Kasumi-1 (cell line): Measurements from ENCODE around the gene SUFU.
"Not testable (repeated sequence)": the region's sequence is repeated elsewhere in the genome, so short reads cannot be mapped to it uniquely, and the experiment has no call there.

Source experiments
- DNase-seq, 2 experiments: peaks; one replicate each; lab custom pipeline; 2025; lab: John Stamatoyannopoulos, UW

Gene SUFU

DNA sequence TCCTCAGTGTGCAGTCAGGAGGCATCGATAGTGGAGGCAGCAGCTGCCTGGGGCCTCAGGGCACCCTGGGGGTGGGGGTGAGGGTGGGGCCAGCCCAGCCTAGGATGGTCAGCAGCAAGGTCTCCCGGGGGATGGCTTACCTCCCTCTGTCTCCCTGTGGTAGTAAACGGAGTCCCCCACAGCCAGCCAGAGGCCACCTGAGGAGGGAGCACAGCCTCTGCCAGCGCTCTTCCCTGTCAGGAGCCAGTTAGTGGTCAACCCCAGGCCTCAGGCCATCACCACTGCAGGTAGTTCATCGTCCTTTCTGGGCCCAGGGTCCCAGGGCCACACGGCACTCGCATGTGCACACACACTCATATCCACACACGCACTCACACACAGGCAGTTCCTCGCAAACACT lies 23.4 kb upstream of the SUFU start:
- no peak for DNase-seq

GRCh38 chr10:102484021-102484420 lies 19.8 kb upstream of the SUFU start:
- no peak for DNase-seq

DNA sequence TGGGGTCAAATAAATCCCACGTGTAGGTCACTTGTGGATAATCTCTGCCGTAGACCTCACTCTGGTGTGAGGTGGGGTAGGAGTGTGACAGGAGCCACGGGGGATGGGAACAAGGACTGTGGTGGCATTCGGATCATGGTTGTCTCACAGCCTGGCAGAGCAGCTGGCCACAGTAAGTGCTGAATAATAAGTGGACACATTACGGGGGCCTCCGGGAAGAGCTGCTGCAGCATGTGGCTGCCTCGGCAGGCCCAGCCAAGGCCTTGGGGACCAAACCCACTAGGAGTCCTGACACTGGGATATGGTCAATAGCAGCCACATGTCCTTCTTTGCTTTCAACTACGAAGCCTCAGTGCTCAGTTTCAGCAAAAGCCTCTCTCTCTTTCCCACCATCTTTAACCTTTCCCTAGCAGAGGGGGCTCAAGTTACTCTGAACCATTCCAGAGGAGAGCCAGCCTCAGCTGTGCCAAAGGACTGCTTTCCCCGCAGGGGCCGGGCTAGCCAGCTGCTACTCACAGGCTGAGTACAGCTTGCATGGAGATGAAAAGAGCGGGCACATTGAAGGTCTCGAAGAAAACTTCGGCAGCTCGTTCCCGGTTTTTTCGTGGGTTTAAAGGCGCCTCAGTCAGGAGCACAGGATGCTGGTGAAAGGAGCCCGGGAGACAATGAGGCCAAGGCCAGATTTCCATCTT lies 18.5 kb upstream of the SUFU start:
- DNase-seq: no peak

DNA sequence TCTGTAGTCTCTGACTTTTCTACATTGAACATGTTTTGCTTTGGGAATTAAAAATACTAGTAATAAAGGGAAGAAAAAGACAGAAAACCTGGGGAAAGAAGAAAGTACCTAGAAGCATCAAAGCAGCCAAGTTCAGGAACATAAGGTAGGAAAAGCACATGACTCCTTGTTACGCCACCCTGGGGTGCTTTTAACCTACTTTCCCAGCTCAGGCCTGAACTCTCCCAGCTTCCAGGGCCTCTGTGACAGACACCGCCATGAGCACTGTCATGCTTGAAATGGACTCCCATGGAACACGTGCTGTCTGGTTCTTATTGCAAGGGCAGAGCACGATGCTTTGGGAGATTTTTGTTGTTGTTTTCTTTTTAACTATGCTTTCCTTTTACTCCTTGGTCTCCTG lies 12.6 kb upstream of the SUFU start:
- DNase-seq: no peak

GRCh38 chr10:102492344-102492939 lies 11.3 kb upstream of the SUFU start:
- no peak for DNase-seq

DNA sequence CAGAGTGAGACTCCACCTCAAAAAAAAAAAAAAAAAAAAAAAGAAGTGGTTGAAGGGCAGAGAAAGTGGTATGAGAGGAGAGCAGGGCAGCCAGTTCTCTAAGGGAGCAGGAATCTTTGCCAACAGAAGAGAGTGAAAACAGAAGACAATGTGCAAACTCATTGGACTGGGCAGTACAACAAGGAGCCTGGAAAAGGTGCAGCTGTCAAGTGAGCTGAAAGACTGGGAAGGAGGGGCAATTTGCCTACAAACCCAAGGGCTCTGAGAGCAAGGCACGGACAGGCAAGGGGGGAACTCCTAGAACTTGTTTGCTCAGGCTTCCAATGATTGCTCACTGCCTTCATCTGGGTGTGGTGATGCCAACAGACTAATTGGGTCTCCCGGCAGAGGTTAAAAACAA lies 10.8 kb upstream of the SUFU start:
- no peak for DNase-seq

- no peak for DNase-seq
Observed at GRCh38 chr10:102493771-102494170, 10.0 kb upstream of the SUFU start.

- no peak for DNase-seq
Observed at GRCh38 chr10:102497545-102497944, 6.2 kb upstream of the SUFU start.

- DNase-seq: no peak
Observed at GRCh38 chr10:102499356-102499755, 4.4 kb upstream of the SUFU start.

DNA sequence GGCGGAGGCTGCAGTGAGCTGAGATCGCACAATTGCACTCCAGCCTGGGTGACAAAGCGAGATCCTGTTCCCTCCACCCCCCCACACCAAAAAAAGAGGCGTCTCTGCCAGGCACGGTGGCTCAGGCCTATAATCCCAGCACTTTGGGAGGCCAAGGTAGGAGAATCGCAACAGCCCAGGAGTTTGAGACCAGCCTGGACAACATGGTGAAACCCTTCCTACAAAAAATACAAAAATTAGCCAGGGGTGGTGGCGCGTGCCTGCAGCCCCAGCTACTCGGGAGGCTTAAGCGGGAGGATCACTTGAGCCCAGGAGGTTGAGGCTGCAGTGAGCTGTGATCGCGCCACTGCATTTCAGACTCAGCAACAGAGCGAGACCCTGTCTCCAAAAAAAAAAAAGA lies 3.1 kb upstream of the SUFU start:
- DNase-seq: not testable (repeated sequence)

DNA sequence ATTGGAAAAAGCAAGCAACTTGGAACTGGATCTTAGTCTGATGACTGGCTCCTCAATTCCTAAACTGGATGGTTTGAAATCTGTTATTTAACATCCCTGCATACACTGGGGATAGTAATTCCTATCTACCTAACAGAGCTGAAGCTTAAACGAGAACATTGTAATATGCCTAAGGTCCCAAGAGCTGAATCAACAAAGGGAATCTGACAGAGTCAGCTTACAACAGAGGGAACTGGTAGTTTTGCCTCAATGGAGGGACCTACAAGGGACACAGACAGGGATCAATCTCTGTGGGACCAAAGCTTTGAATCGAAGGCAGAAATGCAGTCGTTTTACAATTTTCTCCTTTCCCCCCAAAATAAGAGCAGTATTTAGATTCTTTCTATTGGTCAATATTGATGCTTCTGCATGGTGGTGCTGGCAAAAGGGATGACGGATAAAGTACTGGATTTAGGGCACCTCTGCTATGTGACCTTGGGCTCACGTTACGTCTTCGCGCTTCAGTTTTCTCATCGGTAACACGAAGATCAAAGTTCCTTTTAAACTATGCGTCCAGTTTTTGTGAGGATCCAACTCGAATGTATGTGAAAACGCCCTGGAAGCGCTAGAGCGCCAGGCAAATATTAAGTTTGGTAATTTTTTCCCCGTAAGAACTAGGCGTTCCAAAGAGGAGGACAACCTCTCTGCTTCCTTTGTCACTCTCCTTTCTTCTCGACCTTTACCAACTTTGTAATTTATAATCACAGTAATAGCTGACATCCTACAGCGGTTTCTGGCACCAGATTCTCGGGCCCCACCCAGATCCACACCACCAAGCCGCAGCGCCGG lies 2.4 kb upstream of the SUFU start:
- DNase-seq: no peak

DNA sequence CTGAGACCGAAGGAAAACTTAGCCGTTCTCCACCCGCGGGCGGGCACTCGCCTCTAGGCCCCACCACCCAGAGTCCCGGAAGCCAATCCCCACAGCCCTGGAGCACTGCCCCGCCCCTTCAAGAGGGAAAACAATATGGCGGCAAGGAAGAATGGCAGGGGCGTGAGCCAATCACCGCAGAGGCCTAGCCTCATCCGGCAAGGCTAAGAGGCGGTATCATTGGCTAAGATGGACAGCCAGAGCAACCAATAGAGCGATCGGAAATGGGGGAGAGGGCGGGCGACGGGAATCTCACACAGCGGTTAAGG lies 1.8 kb upstream of the SUFU start:
- DNase-seq: peak; percentile 99

- DNase-seq: peak; percentile 100
Observed at GRCh38 chr10:102502337-102503151, 1.2 kb upstream of the SUFU start, which contains the start of gene ACTR1A. TSS of gene ACTR1A (minus strand) at chr10:102502712. CDS start at chr10:102502647, 65 bp downstream.

DNA sequence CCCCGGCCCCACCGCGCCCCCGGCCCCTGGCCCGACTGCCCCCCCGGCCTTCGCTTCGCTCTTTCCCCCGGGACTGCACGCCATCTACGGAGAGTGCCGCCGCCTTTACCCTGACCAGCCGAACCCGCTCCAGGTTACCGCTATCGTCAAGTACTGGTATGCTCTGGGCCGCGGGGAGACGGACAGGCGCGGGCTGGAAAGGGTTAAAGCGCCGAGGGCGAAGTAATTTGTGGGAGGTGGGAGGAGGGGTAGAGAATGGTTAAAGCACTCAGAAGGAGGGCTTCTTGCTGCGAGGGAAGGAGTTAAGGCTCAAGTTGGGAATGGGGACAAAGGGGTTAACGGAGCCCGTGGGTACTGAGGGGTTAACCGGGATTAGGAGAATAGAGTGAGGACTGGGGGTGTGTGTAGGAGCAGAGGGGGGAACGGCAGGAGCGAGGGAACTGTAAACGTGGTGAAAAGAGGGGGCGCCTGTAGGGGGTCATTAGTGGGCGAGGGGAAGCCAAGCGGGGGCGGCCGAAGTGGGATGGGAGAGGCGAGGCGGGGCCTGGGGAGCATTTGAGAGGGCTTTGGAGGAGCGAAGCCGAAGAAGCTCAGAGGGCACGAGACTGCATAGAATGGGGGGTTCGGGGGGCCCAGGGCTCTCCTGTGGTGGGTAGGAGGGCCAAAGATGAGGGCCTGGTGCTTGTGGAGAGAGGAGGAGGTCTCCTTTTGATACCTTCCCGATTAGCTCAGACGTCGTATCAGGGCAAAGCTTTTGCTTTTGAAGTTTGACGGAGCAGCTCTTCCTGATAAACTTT lies 605 bp downstream of the SUFU start:
- DNase-seq: peak; percentile 80 to 85

DNA sequence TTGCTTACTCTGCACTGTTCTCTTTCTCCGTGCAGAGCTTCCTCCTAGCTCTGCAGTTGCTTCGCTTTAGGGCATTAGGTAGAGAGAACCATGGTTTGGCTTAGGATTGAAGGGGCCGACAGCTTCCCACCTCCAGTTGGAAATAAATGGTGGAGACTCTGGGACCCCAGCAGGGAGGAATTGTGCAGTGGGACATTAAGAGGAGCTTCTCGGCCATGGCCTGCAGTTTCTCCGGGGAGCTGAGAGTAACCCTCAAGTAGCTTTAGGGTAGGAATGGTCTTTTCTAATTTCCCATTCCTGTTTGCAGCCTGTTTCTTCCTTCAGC lies 1.2 kb downstream of the SUFU start:
- DNase-seq: no peak

GRCh38 chr10:102505462-102506115 lies 1.8 kb downstream of the SUFU start:
- peak in 1 of 2 experiments; percentile 23 for DNase-seq

DNA sequence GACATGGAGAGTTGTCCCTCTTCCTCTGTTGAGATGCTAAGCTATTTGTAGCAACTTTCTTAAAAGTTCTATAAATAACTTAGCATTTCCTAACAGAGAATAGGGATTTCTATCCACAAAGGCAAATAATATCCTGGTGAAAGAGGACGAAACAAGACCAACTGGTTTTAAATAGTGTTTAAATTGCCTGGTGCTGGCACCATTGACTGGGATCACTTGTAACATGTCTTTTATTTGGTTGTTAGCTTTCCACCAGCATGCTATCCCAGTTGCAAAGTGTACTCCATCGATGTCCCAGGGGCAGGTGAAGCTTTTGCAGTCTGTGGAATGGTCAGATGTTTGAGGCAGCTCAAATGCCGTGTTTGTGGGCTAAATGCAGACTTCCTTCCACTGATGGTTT lies 3.7 kb downstream of the SUFU start:
- no peak for DNase-seq

- DNase-seq: no peak
Observed at GRCh38 chr10:102508506-102508905, 4.7 kb downstream of the SUFU start.

DNA sequence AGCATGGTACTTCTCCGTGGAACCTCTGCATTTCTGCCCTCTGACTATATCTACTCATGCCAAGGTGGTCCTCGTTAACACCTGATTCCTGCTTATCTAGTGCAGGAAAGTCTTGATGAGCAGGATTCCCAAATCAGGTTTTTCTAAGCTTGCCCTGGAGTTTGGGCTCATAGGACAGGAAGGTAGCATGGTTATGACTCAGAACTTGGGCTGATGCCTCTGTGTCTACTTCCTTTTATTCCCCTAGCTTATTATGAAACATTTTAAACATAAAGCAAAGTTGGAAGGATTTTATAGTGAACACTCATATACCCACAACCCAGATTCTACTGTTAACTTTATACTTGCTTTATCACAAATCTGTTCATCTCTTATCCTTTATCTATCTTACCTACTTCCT lies 5.6 kb downstream of the SUFU start:
- peak; percentile 78 to 91 for DNase-seq

DNA sequence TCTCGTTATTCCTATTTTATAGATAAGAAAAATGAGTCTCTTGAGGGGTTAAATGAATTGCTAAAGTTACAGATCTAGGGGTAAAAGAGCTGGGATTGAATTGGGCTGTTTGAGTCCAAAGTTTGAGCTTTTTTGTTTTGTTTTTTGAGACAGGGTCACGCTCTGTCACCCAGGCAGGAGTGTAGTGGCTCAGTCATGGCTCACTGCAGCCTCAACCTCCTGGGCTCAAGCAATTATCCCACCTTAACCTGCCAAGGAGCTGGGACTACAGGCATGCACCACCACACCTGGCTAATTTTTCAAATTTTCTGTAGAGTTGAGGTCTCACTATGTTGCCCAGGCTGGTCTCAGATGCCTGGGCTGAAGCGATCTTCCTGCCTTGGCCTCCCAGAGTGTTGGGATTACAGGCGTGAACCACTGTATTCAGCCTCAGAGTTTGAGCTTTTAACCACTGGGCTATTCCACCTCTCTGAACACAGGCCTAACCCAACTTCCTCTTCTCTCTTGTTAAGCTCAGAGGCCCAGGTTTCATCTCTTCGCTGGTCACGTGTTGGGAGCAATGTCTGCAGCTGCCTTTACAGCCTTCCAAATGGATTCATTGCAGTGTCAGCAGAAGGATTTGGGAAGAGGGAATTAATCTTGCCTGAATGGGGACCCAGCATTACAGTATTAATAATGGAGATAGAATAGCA lies 8.0 kb downstream of the SUFU start:
- peak; percentile 98 to 99 for DNase-seq
